Forelimb muscle (tissue), 1 donor: Measurements from ENCODE around the gene TOLLIP. TPM values are rescaled to one million over a fixed set of nuclear protein-coding genes. Genes with fewer than 3 reads are reported as not detected.
"Not testable (repeated sequence)": the region's sequence is repeated elsewhere in the genome, so short reads cannot be mapped to it uniquely, and the experiment has no call there.

Source experiments
- DNase-seq: peaks from one replicate; pipeline ENCODE4 v3.0.0-alpha.2; 2013; ENCODE audit warnings: low read depth
- polyA plus RNA-seq: library from polyadenylated mRNA; unstranded; fragments of 120-200 nt; gene quantifications from one replicate; pipeline ENCODE4 v1.2.1, GENCODE V29; 2013; ENCODE audit not compliant: insufficient read length

The TOLLIP gene
- polyA plus RNA-seq, result 31.7 TPM

- peak; percentile 76 for DNase-seq
Observed at GRCh38 chr11:1309498-1310317, at the start of gene TOLLIP. Gene TOLLIP, minus strand, starts transcription at chr11:1309632. Its CDS starts 134 bp downstream, at chr11:1309498.

- DNase-seq, result not testable (repeated sequence)
Observed at GRCh38 chr11:1358931-1359330, 49.5 kb upstream of the TOLLIP start.

GRCh38 chr11:1358286-1358685 is 48.9 kb upstream of the TOLLIP start:
- DNase-seq, result no peak

- no peak for DNase-seq
Observed at GRCh38 chr11:1356478-1356960, 47.1 kb upstream of the TOLLIP start.

- no peak for DNase-seq
Observed at GRCh38 chr11:1356007-1356435, 46.6 kb upstream of the TOLLIP start.

- DNase-seq, result no peak
Observed at GRCh38 chr11:1354125-1354938, 44.9 kb upstream of the TOLLIP start.

- no peak for DNase-seq
Observed at GRCh38 chr11:1353383-1354124, 44.1 kb upstream of the TOLLIP start.

- no peak for DNase-seq
Observed at GRCh38 chr11:1352696-1353382, 43.4 kb upstream of the TOLLIP start.

GRCh38 chr11:1351278-1351937 is 42.0 kb upstream of the TOLLIP start:
- DNase-seq, result no peak

GRCh38 chr11:1350086-1350725 is 40.8 kb upstream of the TOLLIP start:
- DNase-seq, result no peak

- DNase-seq, result no peak
Observed at GRCh38 chr11:1349327-1350041, 40.1 kb upstream of the TOLLIP start.

- DNase-seq, result no peak
Observed at GRCh38 chr11:1348796-1349326, 39.4 kb upstream of the TOLLIP start.

- no peak for DNase-seq
Observed at GRCh38 chr11:1348146-1348795, 38.8 kb upstream of the TOLLIP start.

GRCh38 chr11:1347411-1347999 is 38.1 kb upstream of the TOLLIP start:
- DNase-seq, result not testable (repeated sequence)

- no peak for DNase-seq
Observed at GRCh38 chr11:1346669-1347390, 37.4 kb upstream of the TOLLIP start.

GRCh38 chr11:1345737-1346513 is 36.5 kb upstream of the TOLLIP start:
- DNase-seq, result no peak
